Fibroblast of skin of left quadriceps (primary cell): ENCODE results near the gene ADGRD1.
A peak's percentile ranks its signal among the peaks of the same experiment; 100 is the strongest.

Experiments used
- DNase-seq, 2 experiments: peaks; one replicate each; pipeline ENCODE4 v3.0.0-alpha.2; 2013; ENCODE audit warnings: low read depth in 2 of 2

Gene ADGRD1

GRCh38 chr12:131007031-131007739 lies 53.5 kb downstream of the ADGRD1 start:
- no peak for DNase-seq

DNA sequence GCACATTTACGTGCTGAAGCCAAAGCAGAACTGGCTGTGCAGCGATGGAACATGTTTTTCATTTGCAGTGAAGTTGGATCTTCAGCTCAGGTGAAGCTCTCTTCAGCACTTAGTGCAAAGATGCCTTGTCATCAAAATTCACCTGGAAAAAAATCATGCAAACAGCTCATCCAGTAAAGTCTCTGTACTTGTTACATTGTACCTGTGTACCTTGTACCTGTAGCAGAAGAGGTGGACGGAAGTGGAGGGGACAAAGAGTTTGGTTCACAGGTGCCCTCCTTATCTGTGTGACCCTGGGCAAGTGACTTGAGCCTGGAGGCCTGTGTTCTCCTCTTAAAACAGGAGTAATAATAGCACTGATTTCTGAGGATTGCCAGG lies 54.0 kb downstream of the ADGRD1 start:
- DNase-seq = no peak

- no peak for DNase-seq
Measured at GRCh38 chr12:131008131-131008912, 54.6 kb downstream of the ADGRD1 start.

GRCh38 chr12:131008913-131009270 lies 55.2 kb downstream of the ADGRD1 start:
- no peak for DNase-seq

DNA sequence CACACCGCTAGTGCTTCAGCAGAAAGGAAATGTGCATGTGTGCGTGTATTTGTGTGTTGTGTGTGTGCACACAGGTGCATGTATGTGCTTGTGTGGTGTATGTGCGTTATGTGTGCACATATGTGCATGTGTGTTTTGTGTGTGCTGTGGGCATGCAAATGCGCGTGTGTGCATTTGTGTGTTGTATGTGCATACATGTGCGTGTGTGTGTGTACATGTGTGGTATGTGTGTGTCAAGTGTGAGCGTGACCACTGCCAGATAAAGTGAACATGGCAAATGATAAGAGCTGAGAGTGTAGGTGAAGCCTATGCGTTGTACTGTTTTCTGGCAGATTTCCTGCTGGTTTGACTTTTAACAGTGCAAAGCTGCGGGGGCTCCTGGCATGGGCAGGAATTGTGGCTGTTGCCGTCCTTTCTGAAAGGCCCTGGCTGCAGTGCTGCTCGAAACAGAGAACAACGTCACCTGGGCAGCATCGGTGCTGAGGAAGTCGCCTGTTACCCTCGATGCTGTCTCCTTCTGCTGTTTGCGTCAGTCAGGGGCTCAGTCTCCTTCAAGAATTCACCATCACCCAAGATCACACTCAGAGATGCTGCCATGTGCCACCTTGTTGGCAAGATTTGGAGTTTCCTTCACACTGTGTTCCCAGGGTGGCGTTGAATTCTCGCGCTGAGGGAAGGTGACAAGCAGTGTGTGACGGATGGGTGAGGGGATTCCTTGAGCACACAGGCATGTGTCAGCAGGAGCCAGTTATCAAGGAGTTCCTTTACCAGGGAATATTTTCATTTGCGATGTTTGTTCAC lies 56.1 kb downstream of the ADGRD1 start:
- DNase-seq = no peak

GRCh38 chr12:131010396-131011131 lies 56.9 kb downstream of the ADGRD1 start:
- DNase-seq = no peak

DNA sequence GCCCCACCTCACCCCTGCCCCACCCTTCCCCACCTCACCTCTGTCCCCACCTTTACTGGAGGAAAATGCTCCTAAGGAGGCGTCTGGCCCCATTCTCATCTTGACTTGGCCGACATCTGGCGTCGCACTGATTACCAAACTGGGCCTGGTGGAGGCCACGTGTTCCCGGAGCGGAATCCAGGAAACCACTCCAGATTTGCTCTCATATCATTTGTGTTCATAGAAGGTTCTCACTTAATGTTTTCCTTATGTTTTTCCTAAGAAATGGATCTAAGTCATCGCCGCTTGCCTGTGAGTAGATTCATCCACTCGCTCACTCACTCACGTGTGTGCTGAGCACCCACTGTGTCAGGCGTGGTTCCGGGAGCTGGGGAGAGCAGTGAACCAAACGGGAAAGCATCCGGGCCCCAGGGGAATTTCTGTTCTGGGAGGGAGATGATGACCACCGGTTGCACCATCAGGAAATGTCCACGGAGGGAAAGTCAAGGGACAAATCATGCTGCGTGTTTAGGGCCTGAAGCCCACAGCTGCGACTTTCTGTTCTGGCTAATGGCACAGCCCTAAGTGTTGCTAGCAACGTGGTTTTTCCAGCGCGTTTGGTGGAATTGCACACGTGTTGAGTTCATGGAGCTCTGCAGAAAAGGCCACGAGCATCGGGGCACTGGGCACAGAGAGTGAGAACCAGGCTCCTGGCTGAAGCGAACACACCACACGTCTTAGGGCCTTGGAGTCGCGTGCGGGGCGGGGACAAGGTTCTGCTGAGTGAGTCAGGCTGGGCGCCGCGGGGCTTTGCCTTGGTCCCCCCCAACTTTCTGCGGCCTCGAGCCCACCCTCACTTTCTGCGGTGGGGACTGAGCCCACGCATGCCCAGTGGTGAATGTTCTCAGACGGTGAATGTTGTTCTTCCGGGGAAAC lies 57.7 kb downstream of the ADGRD1 start:
- DNase-seq = peak; percentile 3 to 14

DNA sequence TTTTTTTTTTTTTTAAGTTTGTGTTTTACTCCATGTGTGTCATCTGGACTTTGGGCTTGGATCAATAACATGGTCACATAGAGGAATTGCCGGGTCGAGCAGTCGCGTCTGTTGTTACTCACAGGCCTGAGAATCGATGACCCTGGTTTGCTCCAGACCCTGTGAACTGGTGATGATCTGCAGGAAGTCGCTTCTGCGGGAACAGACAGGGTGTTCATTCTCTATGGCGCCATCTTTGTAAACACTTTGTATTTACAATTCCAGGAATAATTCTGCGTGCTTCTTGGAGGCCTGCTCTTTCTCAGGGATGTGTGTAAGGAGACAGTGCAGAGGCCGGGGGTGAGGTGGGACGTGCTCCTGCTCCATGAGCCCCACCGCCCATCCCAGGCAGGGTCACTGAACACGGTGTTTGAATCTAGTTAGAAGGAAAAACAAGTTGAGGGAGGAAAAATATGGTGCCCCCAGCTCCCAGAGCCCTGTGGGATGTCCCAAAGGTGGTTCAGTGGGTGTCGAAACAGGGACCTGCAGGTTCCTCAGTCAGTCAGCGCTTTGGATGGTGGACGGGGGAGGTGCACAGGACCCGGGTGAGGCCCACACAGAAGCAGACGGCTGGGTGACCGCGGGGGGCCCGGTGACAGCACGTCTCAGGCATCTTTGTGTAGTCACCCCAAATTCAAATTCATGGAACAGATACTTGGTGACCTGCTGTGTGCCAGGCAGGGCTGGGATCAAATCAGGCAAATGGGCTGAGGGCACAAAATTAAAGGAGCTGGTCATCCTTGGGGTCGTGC lies 58.8 kb downstream of the ADGRD1 start:
- no peak for DNase-seq

GRCh38 chr12:131013118-131013517 lies 59.4 kb downstream of the ADGRD1 start:
- no peak for DNase-seq

DNA sequence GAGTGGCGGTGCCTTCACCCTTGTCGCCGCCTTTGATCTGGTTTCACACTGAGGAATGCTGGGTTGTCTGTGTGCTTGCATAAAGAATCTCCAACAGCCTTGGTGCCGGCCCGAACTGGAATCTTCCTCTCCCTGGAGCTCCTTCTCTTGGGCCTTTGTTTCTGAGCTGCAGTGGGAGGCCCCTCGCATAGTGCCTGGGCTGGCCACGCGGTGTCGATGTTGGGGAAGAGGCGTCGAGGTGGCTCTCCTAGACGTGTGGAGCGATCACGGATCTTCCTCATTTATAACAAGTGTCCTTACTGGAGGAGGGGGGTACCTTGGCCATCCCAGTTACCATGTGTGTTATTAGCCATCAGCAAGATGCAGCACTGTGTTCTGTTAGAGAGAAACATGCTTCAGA lies 60.6 kb downstream of the ADGRD1 start:
- no peak for DNase-seq

DNA sequence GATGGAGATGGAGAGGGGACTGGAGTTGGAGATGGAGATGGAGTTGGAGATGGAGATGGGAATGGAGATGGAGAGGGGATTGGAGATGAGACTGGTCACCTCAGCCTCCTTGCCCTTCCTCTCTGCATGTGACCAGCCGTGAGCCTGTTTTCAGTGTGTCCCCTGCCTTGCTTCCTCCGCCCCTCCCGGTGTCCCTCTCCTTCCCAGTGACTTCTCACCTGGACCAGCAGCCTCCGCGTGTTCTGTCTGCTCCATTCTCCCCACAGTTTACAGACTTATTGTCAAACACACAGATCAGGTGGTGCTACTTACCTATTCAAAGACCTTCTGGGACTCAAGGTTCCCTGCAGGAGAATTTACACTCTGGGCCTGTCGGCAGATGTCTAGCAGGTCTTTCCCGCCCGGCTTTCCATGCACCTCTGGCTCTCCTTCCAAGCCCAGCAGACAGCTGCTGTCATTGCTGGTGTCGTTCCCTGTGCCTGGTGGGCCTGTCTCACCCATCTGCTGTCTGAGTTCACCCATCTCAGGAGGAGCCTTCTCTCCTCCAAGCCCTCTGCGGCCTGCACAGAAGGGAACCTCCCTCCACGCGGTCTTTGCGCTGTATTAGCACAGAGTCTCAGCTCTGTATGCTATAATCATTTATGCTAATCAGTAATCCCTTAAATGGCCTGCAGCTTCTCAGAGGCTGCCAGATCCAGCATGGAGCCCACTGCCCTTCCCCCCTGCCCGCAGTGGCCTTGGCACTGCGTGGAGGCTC lies 62.1 kb downstream of the ADGRD1 start:
- DNase-seq = no peak

- no peak for DNase-seq
Measured at GRCh38 chr12:131017477-131017991, 63.8 kb downstream of the ADGRD1 start.

DNA sequence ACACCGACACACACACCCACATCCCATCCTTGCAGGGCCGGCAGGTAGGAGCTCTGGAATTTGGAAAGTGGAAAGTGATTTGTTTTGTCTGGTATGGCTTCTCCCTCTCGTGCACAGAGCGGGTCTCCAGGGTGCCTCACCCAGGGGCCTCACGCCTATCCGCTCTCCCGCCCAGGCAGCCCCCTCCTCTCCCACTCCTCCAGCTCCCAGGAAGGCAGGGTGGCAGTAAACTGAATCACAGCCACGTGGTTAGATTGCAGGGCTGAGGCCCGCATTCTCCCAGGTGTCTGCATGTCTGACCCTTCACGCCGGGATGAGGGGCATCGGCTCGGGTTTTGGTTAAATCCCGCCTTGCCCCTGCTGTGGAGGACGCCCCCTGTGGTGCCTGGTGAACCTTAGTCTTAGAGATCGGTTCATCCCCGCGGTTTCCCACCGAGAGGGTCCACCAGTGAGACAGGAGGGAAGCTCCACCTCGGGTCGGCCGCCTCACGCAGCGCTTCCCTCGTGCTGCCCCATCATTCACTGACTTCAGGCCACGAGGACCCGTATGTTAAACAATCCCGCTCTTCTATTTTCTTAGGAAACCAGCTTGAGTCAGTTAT lies 64.4 kb downstream of the ADGRD1 start:
- no peak for DNase-seq

GRCh38 chr12:131018808-131019397 lies 65.2 kb downstream of the ADGRD1 start:
- no peak for DNase-seq

DNA sequence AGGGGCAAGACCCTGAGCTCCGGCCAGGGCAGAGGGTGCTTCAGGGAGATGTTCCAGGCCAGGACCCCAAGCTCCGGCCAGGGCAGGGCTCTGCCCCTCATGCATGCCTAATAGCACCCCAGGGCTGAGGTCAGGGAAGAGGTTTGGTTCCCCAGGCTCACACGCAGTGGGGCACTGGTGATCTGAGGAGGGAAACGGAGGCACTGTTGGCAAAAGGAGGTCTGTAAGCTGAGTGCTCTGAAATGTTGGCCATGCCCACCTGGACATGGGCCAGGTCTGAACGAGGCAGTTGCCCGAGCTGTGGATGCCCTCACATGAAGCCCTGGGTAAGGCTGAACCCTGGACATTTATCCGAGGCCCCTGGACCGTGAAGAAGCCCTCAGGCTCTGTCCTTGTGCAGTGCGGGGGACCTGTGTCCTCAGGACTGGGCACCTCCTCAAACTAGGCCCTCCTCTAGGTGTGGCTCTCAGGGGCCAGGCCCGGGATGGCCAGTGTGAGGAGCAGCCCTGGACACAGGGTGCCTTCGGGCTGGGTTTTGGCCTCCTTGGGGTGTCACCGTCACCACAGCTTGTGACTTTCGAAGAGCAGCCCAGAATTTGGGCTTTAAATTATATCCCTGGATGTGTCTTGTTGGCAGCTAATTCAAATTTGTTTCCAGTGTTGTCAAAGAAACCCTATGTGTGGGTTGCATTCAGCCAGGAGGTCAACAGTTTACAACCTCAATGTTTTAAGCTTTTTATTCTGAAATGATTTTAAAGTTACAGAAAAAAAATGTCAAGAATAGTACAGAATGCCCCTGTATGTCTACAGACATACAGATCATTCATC lies 66.8 kb downstream of the ADGRD1 start:
- no peak for DNase-seq

DNA sequence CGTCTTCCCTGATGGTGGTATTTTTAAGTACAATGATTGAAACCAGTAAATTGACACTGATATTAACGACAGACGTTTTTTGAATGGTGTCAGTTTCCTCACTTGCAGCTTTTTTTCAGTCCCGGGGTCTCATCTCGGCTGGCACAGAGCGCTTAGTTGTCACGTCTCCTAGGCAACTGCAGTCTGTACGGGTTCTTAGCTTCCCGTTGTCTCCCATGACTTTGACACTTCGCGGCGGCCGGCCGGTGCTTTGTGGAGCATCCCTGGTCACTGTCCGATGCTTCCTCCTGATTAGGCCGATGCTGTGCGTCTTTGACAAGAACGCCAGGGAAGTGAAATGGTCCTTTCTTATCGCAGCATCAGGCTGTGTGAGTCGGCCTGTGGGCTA lies 67.4 kb downstream of the ADGRD1 start:
- DNase-seq = no peak

- DNase-seq = no peak
Measured at GRCh38 chr12:131024026-131024425, 70.3 kb downstream of the ADGRD1 start.
